Esophagus muscularis mucosa (tissue), 4 donors: Measurements from ENCODE around the gene PLXNA4. TPM values are rescaled to one million over a fixed set of nuclear protein-coding genes. Genes with fewer than 3 reads are reported as not detected.

Experiments used
- DNase-seq: peaks from one replicate; pipeline ENCODE4 v3.0.0-alpha.2; 2017; ENCODE audit errors: extremely low spot score
- H3K27ac ChIP-seq, 4 donors: fragments of 200-600 bp; sonication (generic); replicated peaks in 1 of 4; 1 replicate in 3 of 4; 2 replicates in 1 of 4; pipeline ENCODE4 v1.5.1; 2016 to 2019; ENCODE audit warnings: mild to moderate bottlenecking in 1 of 4
- H3K27me3 ChIP-seq, 4 donors: fragments of 200-600 bp; sonication (generic); one replicate each; pipeline versions ENCODE4 v1.5.1 to v1.6.0; 2016 to 2019
- H3K36me3 ChIP-seq, 4 donors: fragments of 200-600 bp; sonication (generic); one replicate each; pipeline ENCODE4 v1.5.1; 2016 to 2019
- H3K4me1 ChIP-seq, 4 donors: fragments of 200-600 bp; sonication (generic); one replicate each; pipeline ENCODE4 v1.5.1; 2016 to 2019
- H3K4me3 ChIP-seq, 4 donors: fragments of 200-600 bp; sonication (generic); 1 replicate in 2 of 4; 2 replicates in 2 of 4; pipeline ENCODE4 v1.5.1; 2016 to 2019; ENCODE audit warnings: mild to moderate bottlenecking in 4 of 4, moderate library complexity in 1 of 4
- H3K9me3 ChIP-seq, 4 donors: fragments of 200-600 bp; sonication (generic); 1 replicate in 3 of 4; 2 replicates in 1 of 4; pipeline ENCODE4 v1.5.1; 2016 to 2019
- CTCF ChIP-seq, 3 experiments: fragments of 200-600 bp in 2 of 3; fragments of 450-650 bp in 1 of 3; sonication (generic) in 2 of 3; IDR thresholded peaks; one replicate each; pipeline ENCODE4 v1.5.1; 2017 to 2019; ENCODE audit warnings: antibody characterized with exemption in 3 of 3, mild to moderate bottlenecking in 2 of 3, moderate library complexity in 1 of 3
- EP300 ChIP-seq: sonication (generic); formaldehyde crosslinking; IDR thresholded peaks from one replicate; pipeline ENCODE4 v1.6.1; 2017; ENCODE audit warnings: antibody characterized with exemption
- POLR2A ChIP-seq: fragments of 450-650 bp; IDR thresholded peaks from one replicate; pipeline ENCODE4 v1.6.1; 2017; ENCODE audit warnings: antibody characterized with exemption, moderate library complexity, mild to moderate bottlenecking, low read depth
- POLR2AphosphoS5 ChIP-seq, 2 donors: sonication (generic); formaldehyde crosslinking; IDR thresholded peaks; one replicate each; pipeline ENCODE4 v1.6.1; 2017; ENCODE audit warnings: antibody characterized with exemption in 2 of 2
- WGBS: methylation state at CpG from one replicate; pipeline ENCODE4 v1.1.5; 2018; 5-methylcytosine and 5-hydroxymethylcytosine counted together
- intact Hi-C: fragments of 100-400 bp; cut with DNase I; formaldehyde crosslinking; loops from one replicate; pipeline ENCODE4 v1.15.1; 2023
- total RNA-seq, 4 donors: library from RNA; depleted of rRNA; stranded (reverse); fragments of >200 nt; gene quantifications; one replicate each; pipeline versions ENCODE4 v1.1.0 to v1.2.1, GENCODE V29; 2016

PLXNA4 gene
- total RNA-seq, 4 donors from 2014 or later = 5.0 to 9.5 (median 6.6) TPM

DNA sequence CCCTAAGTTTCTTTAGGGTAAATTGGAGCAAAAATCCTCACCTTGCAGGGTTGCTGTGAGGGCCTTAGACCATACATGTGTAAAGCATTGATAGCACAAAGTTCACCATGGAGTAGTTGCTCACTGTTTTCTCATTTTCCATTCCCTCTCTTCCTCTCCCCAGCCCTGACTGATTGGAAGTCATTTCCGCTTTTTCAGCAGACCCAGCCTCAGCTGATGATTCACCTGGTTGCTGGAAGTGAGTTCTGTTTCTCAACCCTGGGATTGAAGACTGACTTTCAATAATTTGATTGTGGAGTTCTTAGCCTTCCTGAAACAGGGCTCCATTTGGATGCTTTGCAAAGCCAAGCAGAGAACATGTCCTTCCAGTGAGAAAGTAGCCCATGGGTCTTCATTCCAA is 107.0 kb downstream of the PLXNA4 start:
- H3K27me3 ChIP-seq = no peaks in the 10 kb centered on the region
- peaks cover 23 to 38% (median 26%) of the 10 kb centered on the region in 4 donors for H3K4me1 ChIP-seq
- intact Hi-C loops = no loop called here
- no peak for TF ChIP-seq EP300
- TF ChIP-seq POLR2AphosphoS5 (IDR thresholded peaks at IDR 0.05) = no peak
- TF ChIP-seq CTCF (IDR thresholded peaks at IDR 0.05) = no peak
- no peak for TF ChIP-seq POLR2A
- no peaks in the 10 kb centered on the region for H3K9me3 ChIP-seq
- WGBS = 7% methylated on average over 1 of the region's 1 CpG
- no peak overlapping the region for H3K4me3 ChIP-seq
- no peaks in the 10 kb centered on the region for H3K36me3 ChIP-seq
- DNase-seq = no peak
- H3K27ac ChIP-seq = no peak overlapping the region

DNA sequence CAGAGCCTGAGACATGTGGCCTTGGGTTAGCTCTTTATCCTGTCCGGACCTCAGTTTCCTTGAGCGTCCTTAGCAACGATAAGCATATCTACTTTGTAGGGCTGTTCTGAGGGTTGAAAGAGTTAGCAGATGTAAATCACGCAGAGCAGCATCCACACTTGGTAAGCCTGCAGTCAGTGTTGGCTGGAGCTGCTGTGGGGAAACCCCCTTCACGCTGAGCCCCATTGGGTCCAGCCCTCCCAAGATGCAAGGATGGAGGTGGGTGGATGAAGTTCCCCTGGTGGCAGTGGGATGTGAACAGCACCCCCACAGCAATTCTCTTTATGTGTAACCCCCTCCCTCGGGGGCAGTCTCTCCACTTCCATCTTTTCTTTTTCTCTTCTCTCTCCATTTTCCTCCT is 109.9 kb downstream of the PLXNA4 start:
- no peak overlapping the region for H3K27ac ChIP-seq
- no peaks in the 10 kb centered on the region for H3K9me3 ChIP-seq
- no peak for DNase-seq
- intact Hi-C loops = no loop called here
- TF ChIP-seq POLR2AphosphoS5 (IDR thresholded peaks at IDR 0.05) = no peak
- H3K4me1 ChIP-seq = peaks cover 12 to 25% (median 22%) of the 10 kb centered on the region in 4 donors
- no peaks in the 10 kb centered on the region for H3K36me3 ChIP-seq
- no peak overlapping the region for H3K4me3 ChIP-seq
- WGBS = 90% methylated on average over 6 of the region's 6 CpGs
- no peaks in the 10 kb centered on the region for H3K27me3 ChIP-seq

DNA sequence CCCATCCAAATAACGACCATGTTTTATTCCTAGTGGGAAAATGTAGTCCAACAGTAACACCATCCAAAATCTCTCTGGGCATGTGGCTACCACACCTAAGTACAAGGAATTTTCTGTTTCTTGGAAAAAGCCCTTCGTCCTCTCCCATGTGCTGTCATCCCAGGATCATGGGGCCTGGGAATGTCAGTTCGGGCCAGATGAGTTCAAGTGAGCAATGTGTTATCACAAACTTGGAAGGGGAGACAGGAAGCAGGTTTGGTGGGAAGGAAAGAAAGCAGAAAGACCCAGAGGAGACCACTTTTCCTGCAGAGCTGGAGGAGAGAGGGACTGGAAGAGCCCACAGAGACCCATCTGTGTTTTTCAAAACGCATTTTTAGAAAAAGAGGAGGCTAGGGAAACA is 110.8 kb downstream of the PLXNA4 start:
- no peak for TF ChIP-seq CTCF (IDR thresholded peaks at IDR 0.05)
- no peak for TF ChIP-seq POLR2AphosphoS5 (IDR thresholded peaks at IDR 0.05)
- TF ChIP-seq EP300 = no peak
- TF ChIP-seq POLR2A = no peak
- H3K27me3 ChIP-seq = no peaks in the 10 kb centered on the region
- WGBS = 71% methylated on average over 4 of the region's 4 CpGs
- no peak for DNase-seq
- no peaks in the 10 kb centered on the region for H3K9me3 ChIP-seq
- H3K27ac ChIP-seq = no peak overlapping the region
- H3K4me3 ChIP-seq = no peak overlapping the region
- H3K36me3 ChIP-seq = no peaks in the 10 kb centered on the region
- intact Hi-C loops = no loop called here
- H3K4me1 ChIP-seq = peaks cover 11 to 25% (median 22%) of the 10 kb centered on the region in 4 donors

DNA sequence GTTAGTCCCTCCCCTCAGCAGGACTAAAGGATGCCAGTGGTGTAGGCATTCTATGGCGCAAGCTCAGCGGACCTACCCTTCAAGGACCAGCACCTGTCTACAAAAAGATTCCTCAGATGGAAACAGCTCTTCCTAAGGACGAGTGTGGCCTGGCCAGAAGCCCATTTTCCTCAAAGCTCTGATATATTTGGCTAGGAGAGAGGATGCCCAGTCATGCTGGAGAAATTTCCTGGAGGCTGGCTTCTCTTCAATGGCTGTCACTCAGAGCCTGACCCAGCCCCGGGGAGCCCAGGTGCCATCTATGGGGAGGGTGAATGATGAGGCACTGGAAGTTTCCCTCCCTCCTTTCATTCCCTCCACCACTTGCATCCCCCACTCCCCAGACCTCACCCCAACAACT is 111.5 kb downstream of the PLXNA4 start:
- DNase-seq = no peak
- intact Hi-C loops = no loop called here
- Histone ChIP-seq H3K27me3 (no peaks in the 10 kb centered on the region), H3K36me3 (no peaks in the 10 kb centered on the region), H3K27ac (peak overlapping the region in 3 of 4 donors; percentile 43 to 63 (median 59)), H3K9me3 (no peaks in the 10 kb centered on the region), H3K4me1 (peaks cover 11 to 32% (median 22%) of the 10 kb centered on the region in 4 donors), H3K4me3 (no peak overlapping the region)
- TF ChIP-seq POLR2A = no peak
- TF ChIP-seq CTCF (IDR thresholded peaks at IDR 0.05) = no peak
- TF ChIP-seq EP300 = no peak
- peak in 1 of 2 donors; percentile 14 for TF ChIP-seq POLR2AphosphoS5 (IDR thresholded peaks at IDR 0.05)
- WGBS = 60% methylated on average over 2 of the region's 4 CpGs

DNA sequence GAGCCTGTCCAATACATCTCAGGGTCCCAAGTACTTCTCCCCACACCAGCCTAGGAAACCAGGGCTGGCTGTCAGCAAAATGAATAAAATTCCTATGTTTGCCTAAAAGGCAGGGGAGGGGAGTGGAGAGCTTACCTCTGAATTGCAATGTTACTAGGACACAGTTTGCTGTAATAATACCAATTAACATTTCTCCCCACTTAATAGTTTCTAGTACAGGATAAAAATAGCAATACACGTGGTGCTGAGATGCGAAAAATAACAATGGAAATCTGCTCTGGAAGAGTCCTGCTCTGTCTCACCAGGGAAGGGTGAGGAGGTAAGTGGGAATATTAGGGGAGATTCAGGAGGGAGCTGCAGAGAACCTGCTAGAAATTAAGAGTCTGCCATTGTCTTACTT is 112.3 kb downstream of the PLXNA4 start:
- H3K27ac ChIP-seq = peak overlapping the region; percentile 43 to 63 (median 61)
- 36% methylated on average over 2 of the region's 2 CpGs for whole genome bisulfite sequencing
- no peak overlapping the region for H3K4me3 ChIP-seq
- intact Hi-C loops = no loop called here
- peaks cover 11 to 34% (median 22%) of the 10 kb centered on the region in 4 donors for H3K4me1 ChIP-seq
- TF ChIP-seq EP300 (no peak), POLR2A (no peak), POLR2AphosphoS5 (IDR thresholded peaks at IDR 0.05) (no peak), CTCF (IDR thresholded peaks at IDR 0.05) (no peak)
- DNase-seq = no peak
- no peaks in the 10 kb centered on the region for H3K9me3 ChIP-seq
- no peaks in the 10 kb centered on the region for H3K27me3 ChIP-seq
- no peaks in the 10 kb centered on the region for H3K36me3 ChIP-seq
